NB4 (cell line): ENCODE data around the gene GPR183.
A peak's percentile ranks its signal among the peaks of the same experiment; 100 is the strongest.

Experiments used
- POLR2A ChIP-seq: IDR thresholded peaks from 2 replicates; pipeline ENCODE4 v1.6.1; 2011; ENCODE audit warnings: mild to moderate bottlenecking; ENCODE audit not compliant: insufficient read length; ENCODE audit errors: extremely low read depth
- TF ChIP-seq, protein P1 (sequence below): IDR thresholded peaks from one replicate; pipeline ENCODE4 v1.5.1; 2012; ENCODE audit warnings: low read depth, low read length

DNA sequence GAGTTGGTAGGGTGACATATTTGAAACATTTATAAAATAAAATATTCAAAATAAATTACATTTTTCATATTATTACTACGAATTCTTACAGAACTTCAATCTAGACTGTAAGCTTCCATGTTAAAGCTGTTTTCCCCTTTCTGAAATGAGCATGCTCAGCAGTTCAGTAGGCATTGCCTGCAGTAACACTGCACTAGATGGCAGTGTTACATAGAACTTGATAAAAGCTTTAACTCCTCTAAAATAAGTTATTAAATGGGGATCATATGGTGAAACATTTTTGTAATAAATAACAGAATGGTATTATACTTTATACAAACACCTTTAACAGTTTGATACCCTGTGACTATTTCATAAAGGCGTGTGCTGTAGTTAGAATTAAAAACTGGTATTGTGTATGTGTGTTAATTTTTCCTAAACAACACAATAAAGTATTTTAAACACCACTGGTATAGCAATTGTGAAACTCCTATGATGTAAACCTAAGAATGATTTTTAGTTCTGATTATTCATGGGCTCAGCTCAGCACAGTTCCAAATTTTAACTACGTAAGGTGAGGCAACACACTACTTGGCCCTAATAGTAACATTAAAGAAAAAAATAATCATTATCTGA is 37.5 kb downstream of the GPR183 start:
- no peak for TF ChIP-seq POLR2A
- TF ChIP-seq, protein P1, sequence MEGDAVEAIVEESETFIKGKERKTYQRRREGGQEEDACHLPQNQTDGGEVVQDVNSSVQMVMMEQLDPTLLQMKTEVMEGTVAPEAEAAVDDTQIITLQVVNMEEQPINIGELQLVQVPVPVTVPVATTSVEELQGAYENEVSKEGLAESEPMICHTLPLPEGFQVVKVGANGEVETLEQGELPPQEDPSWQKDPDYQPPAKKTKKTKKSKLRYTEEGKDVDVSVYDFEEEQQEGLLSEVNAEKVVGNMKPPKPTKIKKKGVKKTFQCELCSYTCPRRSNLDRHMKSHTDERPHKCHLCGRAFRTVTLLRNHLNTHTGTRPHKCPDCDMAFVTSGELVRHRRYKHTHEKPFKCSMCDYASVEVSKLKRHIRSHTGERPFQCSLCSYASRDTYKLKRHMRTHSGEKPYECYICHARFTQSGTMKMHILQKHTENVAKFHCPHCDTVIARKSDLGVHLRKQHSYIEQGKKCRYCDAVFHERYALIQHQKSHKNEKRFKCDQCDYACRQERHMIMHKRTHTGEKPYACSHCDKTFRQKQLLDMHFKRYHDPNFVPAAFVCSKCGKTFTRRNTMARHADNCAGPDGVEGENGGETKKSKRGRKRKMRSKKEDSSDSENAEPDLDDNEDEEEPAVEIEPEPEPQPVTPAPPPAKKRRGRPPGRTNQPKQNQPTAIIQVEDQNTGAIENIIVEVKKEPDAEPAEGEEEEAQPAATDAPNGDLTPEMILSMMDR: peak; percentile 47
